AML-193 (cell line): ENCODE measurements around the gene SLC44A2.
A peak's percentile ranks its signal among the peaks of the same experiment; 100 is the strongest.

Experiments
- DNase-seq, 2 experiments: peaks; one replicate each; lab custom pipeline; 2025; lab: John Stamatoyannopoulos, UW

SLC44A2 gene

GRCh38 chr19:10615429-10616023 is 9.8 kb upstream of the SLC44A2 start:
- no peak for DNase-seq

- DNase-seq, result no peak
These were observed 7.8 kb upstream of the SLC44A2 start for GRCh38 chr19:10617409-10618121.

- no peak for DNase-seq
These were observed 6.5 kb upstream of the SLC44A2 start for GRCh38 chr19:10618846-10619245.

GRCh38 chr19:10620786-10621185 is 4.6 kb upstream of the SLC44A2 start:
- no peak for DNase-seq

- no peak for DNase-seq
These were observed 3.4 kb upstream of the SLC44A2 start for GRCh38 chr19:10621966-10622365.

- DNase-seq, result no peak
These were observed 768 bp upstream of the SLC44A2 start for GRCh38 chr19:10624585-10624984.

- DNase-seq, result no peak
These were observed 397 bp downstream of the SLC44A2 start for GRCh38 chr19:10625762-10626138.

GRCh38 chr19:10631874-10632273 is 6.5 kb downstream of the SLC44A2 start:
- no peak for DNase-seq

GRCh38 chr19:10634430-10634829 is 9.1 kb downstream of the SLC44A2 start:
- DNase-seq, result no peak

- no peak for DNase-seq
These were observed 9.6 kb downstream of the SLC44A2 start for GRCh38 chr19:10634963-10635362.

- DNase-seq, result no peak
These were observed 11.1 kb downstream of the SLC44A2 start for GRCh38 chr19:10636304-10636972.

- DNase-seq, result no peak
These were observed 12.5 kb downstream of the SLC44A2 start for GRCh38 chr19:10637894-10638293.

GRCh38 chr19:10639836-10640235 is 14.5 kb downstream of the SLC44A2 start:
- peak; percentile 69 for DNase-seq

GRCh38 chr19:10640361-10640760 is 15.0 kb downstream of the SLC44A2 start:
- DNase-seq, result no peak

- no peak for DNase-seq
These were observed 15.9 kb downstream of the SLC44A2 start for GRCh38 chr19:10641248-10641647.

- no peak for DNase-seq
These were observed 17.3 kb downstream of the SLC44A2 start for GRCh38 chr19:10642473-10643171.

GRCh38 chr19:10643172-10643967 is 18.0 kb downstream of the SLC44A2 start:
- no peak for DNase-seq

GRCh38 chr19:10643968-10644259 is 18.6 kb downstream of the SLC44A2 start:
- no peak for DNase-seq

GRCh38 chr19:10644260-10645007 is 19.1 kb downstream of the SLC44A2 start:
- DNase-seq, result peak; percentile 62 to 68

GRCh38 chr19:10646456-10647159 is 21.3 kb downstream of the SLC44A2 start:
- DNase-seq, result no peak

- DNase-seq, result no peak
These were observed 23.0 kb downstream of the SLC44A2 start for GRCh38 chr19:10648360-10648759.
